Breast epithelium (tissue), 3 donors: ENCODE measurements around the gene ARL17B.
"Not testable (repeated sequence)": the region's sequence is repeated elsewhere in the genome, so short reads cannot be mapped to it uniquely, and the experiment has no call there.

ENCODE experiments used
- CTCF ChIP-seq, 3 donors: fragments of 450-650 bp; IDR thresholded peaks; one replicate each; pipeline ENCODE4 v1.5.1; 2016 to 2017; ENCODE audit warnings: antibody characterized with exemption in 3 of 3, mild to moderate bottlenecking in 3 of 3, moderate library complexity in 3 of 3
- POLR2A ChIP-seq: fragments of 450-650 bp; IDR thresholded peaks from one replicate; pipeline ENCODE4 v1.6.1; 2016; ENCODE audit warnings: antibody characterized with exemption, mild to moderate bottlenecking, moderate library complexity

- not testable (repeated sequence) for TF ChIP-seq CTCF (IDR thresholded peaks at IDR 0.05); POLR2A
Observed at GRCh38 chr17:46224864-46225263, 136.7 kb downstream of the ARL17B start.
